GM21515 (cell line): ENCODE data around the gene NLRP1.

Experiments
- ATAC-seq: cut with Tn5 transposase; IDR thresholded peaks from one replicate; pipeline ENCODE4 v1.9.1; 2021; ENCODE audit not compliant: unreplicated experiment

NLRP1 gene

DNA sequence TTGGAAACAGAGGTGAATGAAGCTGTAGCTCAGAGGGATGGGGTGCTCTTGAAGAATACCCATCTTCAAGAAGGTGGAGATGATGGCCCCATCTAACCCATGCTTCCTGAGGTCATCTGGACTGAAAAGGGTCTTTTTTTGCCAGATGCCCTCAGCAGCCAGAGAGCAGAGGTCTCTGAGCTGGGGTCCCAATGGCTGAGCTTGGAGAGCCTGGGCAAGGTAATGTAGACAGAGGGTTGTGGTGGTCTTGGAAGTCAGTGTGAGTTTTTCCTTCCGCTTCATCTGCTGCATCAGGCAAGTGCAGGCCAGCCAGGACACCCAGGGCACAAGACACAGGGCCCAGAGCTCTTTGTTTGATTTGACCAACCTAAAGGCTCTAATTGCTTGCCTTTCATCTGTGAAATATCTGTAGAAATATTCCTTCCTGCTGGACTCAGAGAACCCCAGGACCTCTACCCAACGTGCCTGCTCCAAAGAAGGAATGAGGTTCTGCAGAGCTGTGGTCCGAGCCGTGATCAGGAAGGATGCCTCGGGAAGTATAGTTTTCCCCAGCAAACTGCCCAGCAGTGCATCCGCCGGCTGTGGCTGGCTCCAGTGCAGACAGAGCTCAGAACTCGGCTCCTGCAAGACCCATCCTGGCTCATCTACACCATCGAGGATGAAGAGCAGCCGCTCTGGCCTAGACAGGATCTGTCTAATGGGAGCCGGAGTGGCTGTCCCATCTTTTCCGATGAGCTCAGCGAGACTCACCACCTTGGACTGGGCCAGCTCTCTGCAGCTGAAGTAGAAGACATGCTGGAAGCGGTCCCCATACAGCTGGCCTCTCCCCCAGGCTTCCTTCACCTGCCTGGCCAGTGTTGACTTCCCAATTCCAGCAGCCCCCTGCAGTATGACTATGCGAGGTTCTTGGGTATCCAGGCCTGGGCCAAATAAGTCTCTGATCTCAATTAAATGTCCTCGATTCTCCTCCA is 25.2 kb downstream of the NLRP1 start:
- ATAC-seq: no peak

DNA sequence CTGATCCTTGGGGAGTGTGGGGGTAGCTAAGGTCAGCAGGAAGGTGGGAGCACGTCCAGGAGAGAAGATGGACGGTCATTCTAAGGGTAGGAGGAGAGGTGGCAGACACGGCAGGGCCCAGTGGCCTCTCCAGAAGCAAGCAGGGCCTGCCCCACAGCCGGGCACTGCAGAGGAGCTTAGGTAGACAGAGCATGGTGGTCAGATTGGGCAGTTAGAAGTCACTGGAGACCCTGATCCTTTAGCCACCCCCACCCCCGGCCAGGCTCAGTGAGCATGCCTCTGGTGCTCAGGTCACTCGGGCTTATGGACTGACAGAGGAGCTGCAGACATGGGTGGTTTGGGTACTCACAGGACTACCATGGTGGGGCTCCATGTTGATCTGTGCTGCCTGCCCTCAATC is 26.3 kb downstream of the NLRP1 start:
- no peak for ATAC-seq

DNA sequence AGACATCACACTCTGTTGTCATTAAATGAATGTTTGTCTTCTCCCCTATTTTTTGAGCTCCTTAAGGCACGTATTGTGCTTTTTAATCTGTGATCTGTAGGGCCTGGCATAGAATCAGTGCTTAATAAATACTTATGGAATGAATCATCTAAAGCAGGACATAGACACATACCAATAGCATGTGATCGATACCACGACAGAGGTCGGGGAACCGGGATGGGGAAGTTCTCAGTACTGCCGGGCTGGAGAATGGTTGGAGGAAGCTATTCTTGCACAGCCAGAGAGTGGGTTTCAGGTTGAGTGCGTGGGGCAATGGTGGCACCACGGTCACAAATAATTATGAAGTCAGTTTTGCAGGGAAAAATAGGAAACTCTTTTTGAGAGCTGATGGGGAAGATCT is 26.8 kb downstream of the NLRP1 start:
- ATAC-seq: no peak

DNA sequence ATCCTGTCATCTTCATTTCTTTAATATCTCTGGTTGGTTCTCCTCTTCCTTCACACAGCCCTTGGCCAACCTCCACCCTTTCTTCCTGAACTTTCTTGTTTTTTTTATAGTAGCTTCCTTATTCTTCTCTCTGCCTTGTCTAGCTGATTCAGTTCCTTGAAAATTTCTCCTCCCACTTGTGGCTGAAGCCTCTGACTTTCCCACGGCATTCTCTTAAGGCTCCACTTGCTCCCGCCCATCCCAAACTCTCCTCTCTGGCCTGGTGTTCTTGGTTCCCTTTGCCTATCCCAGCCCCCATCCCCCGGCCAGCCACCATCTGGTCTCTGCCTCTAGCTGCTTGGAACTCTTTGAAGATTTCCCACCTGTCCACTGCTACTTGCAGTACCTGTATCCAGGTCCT is 29.1 kb downstream of the NLRP1 start:
- no peak for ATAC-seq

DNA sequence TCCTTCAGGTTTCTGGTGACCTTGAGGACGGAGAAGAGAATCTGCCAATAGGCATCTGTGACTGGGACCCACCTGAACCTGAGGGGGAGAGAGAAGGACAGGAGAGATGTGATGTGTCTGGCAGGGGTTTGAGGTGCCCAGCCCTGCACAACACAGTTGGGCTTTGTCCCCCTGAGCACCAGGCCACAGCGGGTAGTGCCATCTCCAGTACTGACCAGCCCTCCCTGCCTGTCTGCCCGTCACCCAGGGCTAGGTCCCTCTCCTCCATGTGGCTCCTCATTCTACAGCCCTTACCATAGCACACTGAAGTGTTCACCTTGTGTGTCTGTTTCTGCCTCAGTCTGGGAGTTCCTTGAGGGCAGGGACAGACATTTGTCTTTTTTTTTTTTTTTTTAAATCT is 30.8 kb downstream of the NLRP1 start:
- ATAC-seq: no peak

DNA sequence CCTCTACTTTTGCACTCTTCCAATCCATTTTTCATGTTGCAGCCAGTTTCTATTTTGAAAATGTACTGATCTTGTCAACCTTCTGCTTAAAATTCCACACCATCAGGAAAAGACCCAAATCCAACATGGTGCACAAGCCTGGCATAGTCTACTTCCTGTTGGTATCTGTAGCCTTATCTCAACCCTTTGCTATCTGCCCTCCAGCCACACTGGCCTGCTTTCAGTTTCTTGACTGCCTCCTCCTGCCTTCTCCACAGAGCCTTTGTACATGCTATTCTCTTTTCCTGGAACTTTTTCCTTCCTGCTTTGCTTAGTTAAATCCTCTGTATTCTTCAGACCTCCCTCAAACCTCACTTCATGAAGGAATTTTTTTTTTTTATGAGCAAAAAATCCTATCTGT is 31.5 kb downstream of the NLRP1 start:
- ATAC-seq: no peak

DNA sequence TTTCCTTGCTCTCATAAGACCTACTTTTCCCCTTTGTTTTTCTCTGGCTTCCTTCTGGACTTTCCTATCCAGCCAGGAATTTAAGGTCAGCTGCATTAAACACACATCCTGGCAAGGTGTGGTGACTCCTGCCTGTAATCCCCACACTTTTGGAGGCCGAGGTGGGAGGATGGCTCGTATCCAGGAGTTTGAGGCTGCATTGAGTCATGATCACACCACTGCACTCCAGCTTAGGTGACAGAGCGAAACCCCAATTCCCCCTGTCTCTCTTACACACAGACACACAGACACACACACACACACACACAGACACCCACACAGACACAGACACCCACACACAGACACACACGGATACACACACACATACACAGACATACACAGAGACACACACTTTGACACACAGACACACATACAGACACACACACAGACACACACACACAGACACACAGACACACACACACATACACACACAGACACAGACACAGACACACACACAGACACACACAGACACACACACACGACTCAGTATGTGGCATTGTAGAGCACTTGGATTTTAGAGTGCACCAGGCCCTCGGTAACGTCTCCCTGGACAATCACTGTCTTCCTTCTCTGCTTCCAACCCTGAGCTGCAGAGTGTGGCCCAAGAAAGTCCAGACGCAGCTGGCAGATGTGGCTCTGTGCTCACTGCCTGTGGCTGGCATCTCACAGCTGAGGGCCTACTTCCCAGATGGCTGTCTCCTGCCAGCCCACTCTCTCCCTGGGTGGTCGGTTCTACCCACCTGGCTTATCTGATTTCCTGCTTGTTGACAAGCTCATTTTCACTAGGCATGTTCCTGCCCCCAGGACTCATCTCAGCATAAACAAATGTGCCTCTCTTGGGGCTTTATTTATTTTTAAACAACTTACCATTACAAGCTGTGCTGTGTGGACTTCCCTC is 39.0 kb downstream of the NLRP1 start:
- ATAC-seq: no peak

DNA sequence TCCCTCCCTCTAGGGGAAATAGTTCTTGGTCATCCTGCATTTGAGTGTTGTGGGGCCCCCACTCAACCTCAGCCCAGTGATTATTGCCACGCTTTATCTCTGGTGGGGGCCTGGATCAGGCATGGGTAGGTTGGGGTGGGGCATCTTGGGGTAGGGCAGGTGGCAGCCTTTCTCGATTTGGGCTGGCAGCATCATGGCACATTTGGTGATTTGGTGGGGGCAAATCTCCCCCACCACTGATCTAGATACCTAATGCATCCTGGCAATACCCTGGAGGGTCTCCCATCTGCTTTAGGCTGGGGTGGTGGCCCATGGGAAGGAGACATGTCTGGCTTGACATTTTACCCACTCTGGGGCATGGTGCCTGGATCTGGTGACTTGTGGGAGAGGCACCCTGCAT is 40.2 kb downstream of the NLRP1 start:
- ATAC-seq: no peak

DNA sequence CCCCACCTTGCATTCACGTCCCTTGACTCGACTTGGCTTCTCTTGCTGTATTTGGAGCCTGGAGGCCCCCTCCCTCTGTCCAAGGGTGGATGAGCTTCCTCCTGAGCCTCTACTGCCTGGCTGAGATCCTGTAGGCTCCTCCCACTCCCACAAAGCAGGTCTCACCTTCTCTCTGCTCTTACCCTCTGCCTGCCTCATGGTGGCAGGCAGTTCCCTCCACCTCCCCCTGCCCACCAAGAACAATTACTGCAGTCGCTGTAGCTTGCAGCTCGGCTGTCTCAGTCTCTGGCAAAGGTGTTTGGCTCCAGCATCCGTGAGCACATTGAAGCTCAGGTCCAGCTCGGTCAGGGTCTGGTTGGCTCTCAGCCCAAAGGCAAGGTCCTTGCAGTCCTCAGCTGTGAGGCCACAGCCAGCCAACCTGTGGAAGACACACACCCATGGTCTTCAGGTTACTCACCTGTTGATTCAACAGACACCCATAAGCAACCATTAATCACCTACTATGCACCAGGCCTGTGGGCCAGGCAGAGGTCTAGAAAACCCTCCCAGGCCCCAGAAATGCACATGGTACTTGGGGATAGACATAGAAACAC is 42.6 kb downstream of the NLRP1 start:
- no peak for ATAC-seq

DNA sequence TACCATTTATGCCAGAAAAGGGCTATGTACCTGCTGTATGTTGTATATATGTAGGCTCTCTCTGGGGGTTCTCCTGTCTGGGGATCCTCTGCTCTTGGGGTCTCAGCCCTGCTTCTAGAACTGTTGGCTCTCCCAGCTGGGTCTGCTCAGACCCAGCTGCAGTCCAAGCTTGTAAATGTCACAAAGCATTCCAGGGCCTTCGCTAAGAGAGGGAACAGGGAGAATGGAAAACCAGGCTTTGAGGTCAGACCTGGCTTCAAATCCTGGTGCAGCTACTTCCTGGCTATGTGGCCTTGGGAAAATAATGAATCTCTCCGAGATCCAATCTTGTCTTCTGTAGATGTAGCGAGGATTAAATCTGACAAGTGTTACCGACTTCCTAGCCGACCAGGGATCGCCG is 44.0 kb downstream of the NLRP1 start:
- ATAC-seq: no peak

DNA sequence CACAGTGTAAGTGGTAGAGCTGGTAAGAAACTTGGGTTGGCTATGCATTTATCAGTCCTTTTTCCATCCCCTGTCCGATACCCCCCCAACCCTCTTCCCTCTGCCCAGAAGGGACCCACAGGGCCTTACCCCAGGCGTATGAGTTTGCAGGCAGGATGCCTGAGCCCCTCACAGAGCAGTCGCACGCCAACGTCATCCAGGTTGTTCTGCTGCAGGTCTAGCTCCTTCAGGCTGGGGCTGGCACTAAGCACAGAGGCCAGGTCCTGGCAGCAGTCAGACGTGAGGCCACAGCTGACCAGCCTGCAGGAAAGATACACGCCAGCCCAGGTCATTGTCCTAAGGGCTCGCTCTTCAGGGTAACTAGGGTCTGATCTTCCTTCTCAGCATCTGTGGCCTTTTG is 45.0 kb downstream of the NLRP1 start:
- no peak for ATAC-seq

DNA sequence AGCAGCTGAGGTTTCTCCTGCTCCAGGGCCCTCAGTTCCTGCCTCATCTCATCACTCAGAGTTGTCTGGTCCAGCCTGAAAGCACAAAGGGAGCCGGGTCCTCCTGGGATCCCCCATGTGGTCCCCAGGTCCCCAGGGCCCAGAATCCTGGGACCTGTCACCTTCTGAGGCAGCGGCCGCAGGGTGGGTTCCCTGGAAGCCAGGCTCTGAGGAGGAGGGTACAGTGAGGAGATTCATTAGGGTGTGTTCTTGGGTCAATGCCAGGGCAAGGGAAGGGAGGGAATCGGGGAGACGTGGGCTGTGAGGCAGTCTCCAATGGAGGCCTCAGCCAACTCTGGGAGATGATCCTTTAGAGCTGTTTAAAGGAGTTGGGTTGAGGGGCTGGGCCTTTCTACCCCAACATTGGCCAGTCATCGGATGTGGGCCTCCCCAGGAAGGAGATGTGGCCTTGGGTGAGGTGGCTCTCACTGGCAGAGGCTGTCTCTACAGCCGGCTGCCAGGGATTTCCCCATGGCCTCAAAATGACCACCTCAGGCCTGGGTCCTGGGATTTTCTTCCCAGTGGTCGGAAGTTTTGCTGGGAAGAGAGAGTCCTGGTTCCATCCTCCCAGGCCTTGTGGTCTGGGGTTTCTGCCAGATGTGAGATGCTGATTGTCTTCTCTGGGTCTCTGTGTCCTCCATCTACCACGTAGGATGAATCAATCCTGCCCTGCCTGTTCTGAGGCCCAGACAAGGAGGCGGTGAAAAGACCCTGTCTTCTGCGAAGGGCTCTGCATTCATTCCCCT is 47.3 kb downstream of the NLRP1 start:
- ATAC-seq: no peak

DNA sequence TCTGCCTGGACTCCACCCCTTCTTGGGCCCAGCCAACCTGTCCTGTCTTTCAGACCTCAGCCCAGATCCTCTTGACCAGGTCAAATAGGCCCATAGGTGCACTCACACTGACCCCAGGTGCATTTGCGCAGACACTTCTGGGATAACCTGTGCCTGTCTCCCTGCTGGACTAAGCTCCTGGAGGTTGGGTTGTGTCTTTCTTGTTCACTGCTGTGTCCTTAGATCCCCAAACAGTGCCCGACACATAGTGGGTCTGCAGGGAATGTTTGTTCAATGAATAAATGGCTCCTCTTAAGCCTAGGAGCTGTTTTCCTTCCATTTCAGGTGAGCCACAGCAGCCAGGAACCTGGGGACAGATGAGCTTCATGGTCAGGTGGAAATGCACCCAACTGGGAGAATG is 48.9 kb downstream of the NLRP1 start:
- no peak for ATAC-seq

DNA sequence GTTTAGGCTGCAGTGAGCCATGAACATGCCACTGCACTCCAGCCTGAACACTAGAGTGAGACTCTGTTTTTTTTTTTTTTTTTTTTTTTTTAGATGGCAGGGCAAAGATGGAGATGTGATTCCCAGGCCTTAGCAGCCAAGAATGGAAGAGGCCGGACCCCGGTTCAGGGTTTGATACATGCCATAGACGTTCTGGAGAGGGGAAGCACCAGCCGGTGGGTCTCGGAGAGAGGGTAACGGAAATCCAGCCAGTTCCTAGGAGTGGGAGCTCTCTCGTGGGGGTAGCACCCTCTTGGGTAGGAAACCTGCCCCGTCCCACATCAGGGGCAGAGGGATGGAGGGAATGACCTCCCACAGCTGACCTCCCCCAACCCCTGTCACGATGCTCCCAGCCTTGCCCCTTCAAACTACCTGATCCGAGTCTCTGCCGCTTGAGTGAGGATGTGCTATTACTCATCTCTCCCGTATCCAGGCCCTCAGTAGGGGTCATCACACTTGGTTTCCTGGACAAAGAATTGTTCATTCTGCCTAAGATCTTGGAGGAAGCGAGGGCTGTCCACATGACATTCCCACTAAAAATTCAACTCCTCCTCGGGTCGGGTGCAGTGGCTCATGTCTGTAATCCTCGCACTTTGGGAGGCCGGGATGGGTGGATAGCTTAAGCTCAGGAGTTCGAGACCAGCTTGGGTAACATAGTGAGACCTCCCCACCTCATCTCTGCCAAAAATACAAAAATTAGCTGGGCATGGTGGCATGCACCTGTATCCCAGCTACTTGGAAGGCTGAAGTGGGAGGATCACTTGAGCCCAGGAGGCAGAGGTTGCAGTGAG is 50.6 kb downstream of the NLRP1 start:
- no peak for ATAC-seq

DNA sequence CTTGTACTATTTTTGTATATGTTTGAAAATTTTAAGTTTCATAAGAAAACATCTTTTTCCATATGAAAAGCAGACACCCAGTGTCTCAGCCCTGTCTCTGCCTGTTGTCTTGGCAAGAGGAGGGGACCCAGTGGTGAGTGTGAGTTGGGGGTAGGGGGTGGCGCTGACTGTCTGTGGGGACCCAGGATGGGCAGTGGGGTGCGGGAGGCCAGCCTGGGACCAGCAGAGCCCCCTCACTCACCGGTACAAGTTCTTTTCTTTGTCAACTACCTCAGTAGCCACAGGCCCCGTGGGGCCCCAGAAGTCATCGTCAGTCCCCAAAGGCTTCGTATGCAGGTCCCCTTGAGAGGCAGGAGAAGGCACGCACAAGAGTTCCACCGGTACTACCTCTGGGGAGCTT is 51.7 kb downstream of the NLRP1 start:
- no peak for ATAC-seq

DNA sequence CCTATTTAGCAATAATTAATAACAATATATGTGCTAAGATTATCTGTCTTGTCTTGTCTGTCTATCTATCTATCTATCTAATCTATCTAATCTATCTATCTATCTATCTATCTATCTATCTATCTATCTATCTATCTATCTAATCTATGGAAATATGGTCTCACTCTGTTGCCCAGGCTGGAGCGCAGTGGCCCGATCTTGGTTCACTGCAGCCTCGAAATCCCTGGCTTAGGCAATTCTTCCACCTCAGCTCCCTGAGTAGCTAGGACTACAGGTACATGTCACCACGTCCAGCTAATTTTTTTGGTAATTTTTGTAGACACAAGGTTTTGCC is 53.3 kb downstream of the NLRP1 start:
- no peak for ATAC-seq

DNA sequence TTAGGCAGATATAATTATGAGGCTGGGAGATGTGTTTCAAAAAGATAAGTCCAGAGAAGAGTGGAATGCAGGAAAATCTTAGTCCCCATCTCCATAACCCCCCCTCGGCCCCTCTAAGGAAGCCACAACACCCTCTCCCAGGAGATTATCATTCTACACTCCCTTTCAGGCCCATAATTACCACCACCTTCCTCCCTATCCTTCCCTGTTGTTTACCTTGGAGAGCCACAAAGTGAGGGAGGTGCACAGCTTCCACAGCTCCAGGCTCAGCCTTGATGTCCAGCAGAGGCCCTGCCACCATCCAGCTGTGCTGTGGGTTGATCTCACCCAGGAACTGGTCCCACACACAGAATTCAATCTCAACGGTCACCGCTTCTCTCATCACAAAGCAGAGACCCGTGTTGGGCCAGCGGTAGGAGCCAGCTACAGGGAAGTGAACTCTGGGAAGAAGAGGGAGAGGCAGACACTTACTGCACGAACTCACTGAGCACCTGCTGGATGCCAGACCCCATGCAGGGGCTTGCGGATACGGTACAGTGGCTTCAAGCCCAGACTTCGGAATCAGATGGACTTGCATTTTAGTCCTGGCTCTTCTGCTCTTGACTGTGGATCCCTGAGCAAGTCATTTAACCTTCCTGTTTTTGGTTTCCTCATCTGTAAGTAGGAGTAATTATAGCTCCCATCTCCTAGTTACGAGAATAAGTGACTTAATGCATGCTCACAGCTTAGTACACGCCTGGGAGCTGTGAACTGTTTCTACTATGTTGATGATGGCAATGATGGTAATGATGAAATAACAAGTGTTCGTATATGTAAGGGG is 53.8 kb downstream of the NLRP1 start:
- no peak for ATAC-seq

DNA sequence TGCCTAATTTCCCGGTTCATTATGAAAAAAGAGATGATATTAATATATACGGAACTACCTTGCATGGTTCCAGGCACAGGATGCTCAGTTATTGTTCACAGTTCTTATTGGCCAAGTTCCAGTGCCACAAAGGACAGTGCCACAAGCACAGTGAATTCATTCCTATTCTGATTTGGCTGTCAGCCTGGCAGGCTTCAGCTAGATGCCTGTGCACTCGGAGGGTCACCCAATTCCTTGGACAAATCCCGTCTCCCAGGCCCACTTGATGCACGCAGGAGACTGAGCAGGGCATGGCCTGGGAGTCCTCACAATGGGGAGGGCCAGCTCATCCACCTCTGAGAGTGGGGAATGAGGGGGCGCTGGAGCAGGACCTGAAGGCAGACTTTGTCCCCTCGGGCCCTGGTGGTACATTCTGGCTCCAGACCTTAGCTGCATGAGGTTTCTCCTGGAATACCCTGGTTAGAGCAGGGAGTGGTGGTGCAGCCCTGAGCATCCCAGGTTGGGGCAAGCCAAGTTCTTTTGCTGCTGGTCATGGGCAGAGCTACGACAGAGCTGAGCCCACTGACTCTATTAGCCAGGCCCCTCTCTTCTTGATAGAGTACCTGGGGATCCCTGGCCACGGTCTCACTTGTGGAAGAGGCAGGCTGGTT is 56.6 kb downstream of the NLRP1 start:
- no peak for ATAC-seq
